GM23338 (cell line): ENCODE results near the gene FASN.

Experiments used
- CREB1 ChIP-seq: fragments of 250-450 bp; sonication (Bioruptor Pico); IDR thresholded peaks from 2 replicates; pipeline ENCODE4 v1.5.0; 2020; ENCODE audit warnings: low read depth, mild to moderate bottlenecking, moderate library complexity
- CTCF ChIP-seq, 2 experiments: fragments of 200-600 bp in 1 of 2; sonication (generic) in 1 of 2; conservative IDR thresholded peaks; 2 replicates each; pipeline versions ENCODE4 v1.5.1 to v1.6.1; 2016 to 2017; ENCODE audit warnings: antibody characterized with exemption in 2 of 2, low read depth in 2 of 2, mild to moderate bottlenecking in 2 of 2, moderate library complexity in 1 of 2
- EZH2 ChIP-seq: fragments of 200-600 bp; sonication (generic); IDR thresholded peaks from one replicate; pipeline ENCODE4 v1.8.0; 2017; ENCODE audit warnings: antibody characterized with exemption, mild to moderate bottlenecking, low read depth; ENCODE audit not compliant: unreplicated experiment
- EZH2phosphoT487 ChIP-seq: fragments of 200-600 bp; sonication (generic); IDR thresholded peaks from one replicate; pipeline ENCODE4 v1.8.1; 2018; ENCODE audit warnings: antibody characterized with exemption; ENCODE audit not compliant: unreplicated experiment
- JUNB ChIP-seq: IDR thresholded peaks from one replicate; pipeline ENCODE4 v1.6.1; 2016; ENCODE audit warnings: antibody characterized with exemption; ENCODE audit not compliant: unreplicated experiment
- POLR2AphosphoS5 ChIP-seq: IDR thresholded peaks from 2 replicates; pipeline ENCODE4 v1.6.1; 2016; ENCODE audit warnings: antibody characterized with exemption, low read depth
- STAT1 ChIP-seq: IDR thresholded peaks from one replicate; pipeline ENCODE4 v1.6.1; 2016; ENCODE audit warnings: antibody characterized with exemption; ENCODE audit not compliant: unreplicated experiment
- ZNF331 ChIP-seq: fragments of 250-450 bp; sonication (Bioruptor Pico); IDR thresholded peaks from 2 replicates; pipeline ENCODE4 v1.5.0; 2020; ENCODE audit warnings: low read depth, mild to moderate bottlenecking, moderate library complexity
- TF ChIP-seq, protein P1 (sequence below): IDR thresholded peaks from one replicate; pipeline ENCODE4 v1.6.1; 2018; ENCODE audit warnings: antibody characterized with exemption; ENCODE audit not compliant: unreplicated experiment
- TF ChIP-seq, protein P2 (sequence below): IDR thresholded peaks from 2 replicates; pipeline ENCODE4 v1.6.1; 2016; ENCODE audit warnings: antibody characterized with exemption

DNA sequence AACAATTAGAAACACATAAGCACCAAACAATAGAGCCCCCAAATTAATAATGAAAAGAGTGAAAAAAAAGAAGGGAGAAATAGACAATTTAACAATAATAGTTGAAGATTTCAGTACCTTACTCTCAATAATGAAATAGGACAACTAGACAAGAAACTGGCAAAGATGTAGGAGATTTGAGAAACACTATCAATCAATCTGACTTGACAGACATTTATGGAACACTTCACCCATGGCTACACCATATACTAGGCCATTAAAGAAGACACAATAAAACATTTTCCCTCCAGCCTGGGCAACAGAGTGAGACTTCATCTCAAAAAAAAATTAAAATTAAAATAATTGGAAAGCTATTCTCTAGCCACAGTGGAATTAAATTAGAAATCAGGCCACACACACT, 27.4 kb downstream of the FASN start:
- TF ChIP-seq EZH2 (no peak), EZH2phosphoT487 (no peak), CTCF (conservative IDR thresholded peaks at IDR 0.05; ENCODE audit: low read depth in 2 of 2) (no peak), POLR2AphosphoS5 (no peak), CREB1 (no peak), JUNB (no peak), ZNF331 (CRISPR knock-in tag) (no peak), STAT1 (no peak)
- TF ChIP-seq, protein P1, sequence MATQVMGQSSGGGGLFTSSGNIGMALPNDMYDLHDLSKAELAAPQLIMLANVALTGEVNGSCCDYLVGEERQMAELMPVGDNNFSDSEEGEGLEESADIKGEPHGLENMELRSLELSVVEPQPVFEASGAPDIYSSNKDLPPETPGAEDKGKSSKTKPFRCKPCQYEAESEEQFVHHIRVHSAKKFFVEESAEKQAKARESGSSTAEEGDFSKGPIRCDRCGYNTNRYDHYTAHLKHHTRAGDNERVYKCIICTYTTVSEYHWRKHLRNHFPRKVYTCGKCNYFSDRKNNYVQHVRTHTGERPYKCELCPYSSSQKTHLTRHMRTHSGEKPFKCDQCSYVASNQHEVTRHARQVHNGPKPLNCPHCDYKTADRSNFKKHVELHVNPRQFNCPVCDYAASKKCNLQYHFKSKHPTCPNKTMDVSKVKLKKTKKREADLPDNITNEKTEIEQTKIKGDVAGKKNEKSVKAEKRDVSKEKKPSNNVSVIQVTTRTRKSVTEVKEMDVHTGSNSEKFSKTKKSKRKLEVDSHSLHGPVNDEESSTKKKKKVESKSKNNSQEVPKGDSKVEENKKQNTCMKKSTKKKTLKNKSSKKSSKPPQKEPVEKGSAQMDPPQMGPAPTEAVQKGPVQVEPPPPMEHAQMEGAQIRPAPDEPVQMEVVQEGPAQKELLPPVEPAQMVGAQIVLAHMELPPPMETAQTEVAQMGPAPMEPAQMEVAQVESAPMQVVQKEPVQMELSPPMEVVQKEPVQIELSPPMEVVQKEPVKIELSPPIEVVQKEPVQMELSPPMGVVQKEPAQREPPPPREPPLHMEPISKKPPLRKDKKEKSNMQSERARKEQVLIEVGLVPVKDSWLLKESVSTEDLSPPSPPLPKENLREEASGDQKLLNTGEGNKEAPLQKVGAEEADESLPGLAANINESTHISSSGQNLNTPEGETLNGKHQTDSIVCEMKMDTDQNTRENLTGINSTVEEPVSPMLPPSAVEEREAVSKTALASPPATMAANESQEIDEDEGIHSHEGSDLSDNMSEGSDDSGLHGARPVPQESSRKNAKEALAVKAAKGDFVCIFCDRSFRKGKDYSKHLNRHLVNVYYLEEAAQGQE = no peak
- TF ChIP-seq, protein P2, sequence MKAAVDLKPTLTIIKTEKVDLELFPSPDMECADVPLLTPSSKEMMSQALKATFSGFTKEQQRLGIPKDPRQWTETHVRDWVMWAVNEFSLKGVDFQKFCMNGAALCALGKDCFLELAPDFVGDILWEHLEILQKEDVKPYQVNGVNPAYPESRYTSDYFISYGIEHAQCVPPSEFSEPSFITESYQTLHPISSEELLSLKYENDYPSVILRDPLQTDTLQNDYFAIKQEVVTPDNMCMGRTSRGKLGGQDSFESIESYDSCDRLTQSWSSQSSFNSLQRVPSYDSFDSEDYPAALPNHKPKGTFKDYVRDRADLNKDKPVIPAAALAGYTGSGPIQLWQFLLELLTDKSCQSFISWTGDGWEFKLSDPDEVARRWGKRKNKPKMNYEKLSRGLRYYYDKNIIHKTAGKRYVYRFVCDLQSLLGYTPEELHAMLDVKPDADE = no peak
